ENCODE measurements around the gene TXNRD2. TPM values are rescaled to one million over a fixed set of nuclear protein-coding genes. Genes with fewer than 3 reads are reported as not detected.

The TXNRD2 gene
- total RNA-seq (2022; extraction: Qiagen RNA extraction; ENCODE audit: low read depth) = 27.9 to 40.0 TPM (median 33.8 TPM) in 5 replicates

GRCh38 chr22:19941365-19942082 lies at the start of gene TXNRD2, which contains the start of gene COMT:
TSS of gene TXNRD2 (minus strand) at chr22:19941818. CDS start at chr22:19941803, 15 bp downstream.
TSS of gene COMT (plus strand) at chr22:19941772. CDS start at chr22:19962527, 20,755 bp downstream.

GRCh38 chr22:19854778-19855503 lies 86.7 kb downstream of the TXNRD2 start, which contains the start of the genes GNB1L and RTL10:
TSS of gene GNB1L (minus strand) at chr22:19854874. CDS start at chr22:19821355, 33,519 bp downstream.
TSS of gene RTL10 (minus strand) at chr22:19854874. CDS start at chr22:19852261, 2,613 bp downstream.

Other genes starting within 250 kb of the TXNRD2 start
- gene SEPTIN5, start 227.3 kb downstream of the TXNRD2 start, total RNA-seq (2022; extraction: Qiagen RNA extraction; ENCODE audit: low read depth) = 7.8 to 10.4 TPM (median 8.7 TPM) in 5 replicates
- gene GP1BB, start 218.3 kb downstream of the TXNRD2 start, total RNA-seq (2022; extraction: Qiagen RNA extraction; ENCODE audit: low read depth) = 1.2 to 1.5 TPM (median 1.5 TPM) in 4 of 5 replicates, not detected in the other
- gene TBX1, start 181.0 kb downstream of the TXNRD2 start, total RNA-seq (2022; extraction: Qiagen RNA extraction; ENCODE audit: low read depth) = 2.6 to 4.9 TPM (median 4.0 TPM) in 5 replicates
- gene GNB1L, start 86.9 kb downstream of the TXNRD2 start, total RNA-seq (2022; extraction: Qiagen RNA extraction; ENCODE audit: low read depth) = 12.6 to 17.8 TPM (median 16.8 TPM) in 5 replicates
- 5.8 to 8.6 TPM (median 6.5 TPM) in 5 replicates for gene RTL10, start 86.9 kb downstream of the TXNRD2 start, total RNA-seq (2022; extraction: Qiagen RNA extraction; ENCODE audit: low read depth)
- gene COMT, start within 50 bp of the TXNRD2 start, total RNA-seq (2022; extraction: Qiagen RNA extraction; ENCODE audit: low read depth) = 129 to 164 TPM (median 157 TPM) in 5 replicates
- gene ARVCF, start 75.0 kb upstream of the TXNRD2 start, total RNA-seq (2022; extraction: Qiagen RNA extraction; ENCODE audit: low read depth) = 1.2 to 3.0 TPM (median 2.7 TPM) in 5 replicates
- 12.1 to 16.0 TPM (median 14.7 TPM) in 5 replicates for gene TANGO2, start 79.3 kb upstream of the TXNRD2 start, total RNA-seq (2022; extraction: Qiagen RNA extraction; ENCODE audit: low read depth)
- 19.8 to 23.0 TPM (median 21.0 TPM) in 5 replicates for gene DGCR8, start 138.4 kb upstream of the TXNRD2 start, total RNA-seq (2022; extraction: Qiagen RNA extraction; ENCODE audit: low read depth)
- 258 to 295 TPM (median 291 TPM) in 5 replicates for gene RANBP1, start 174.3 kb upstream of the TXNRD2 start, total RNA-seq (2022; extraction: Qiagen RNA extraction; ENCODE audit: low read depth)
- gene TRMT2A, start 175.4 kb upstream of the TXNRD2 start, total RNA-seq (2022; extraction: Qiagen RNA extraction; ENCODE audit: low read depth) = 19.5 to 28.3 TPM (median 27.0 TPM) in 5 replicates
- gene ZDHHC8, start 190.0 kb upstream of the TXNRD2 start, total RNA-seq (2022; extraction: Qiagen RNA extraction; ENCODE audit: low read depth) = 22.5 to 34.0 TPM (median 26.4 TPM) in 5 replicates
- not detected in 5 replicates for gene CCDC188, start 209.2 kb upstream of the TXNRD2 start, total RNA-seq (2022; extraction: Qiagen RNA extraction; ENCODE audit: low read depth)